HG02943 (cell line): Measurements from ENCODE around the gene UBE2D1.

ENCODE experiments used
- ATAC-seq: cut with Tn5 transposase; IDR thresholded peaks from one replicate; pipeline ENCODE4 v1.9.1; 2021; ENCODE audit warnings: mild to moderate bottlenecking, low read depth, moderate library complexity; ENCODE audit not compliant: unreplicated experiment

UBE2D1 gene

GRCh38 chr10:58336242-58336641 lies 1.4 kb downstream of the UBE2D1 start:
- no peak for ATAC-seq

- no peak for ATAC-seq
These were observed 6.6 kb downstream of the UBE2D1 start for GRCh38 chr10:58341422-58341821.

- ATAC-seq: no peak
These were observed 7.1 kb downstream of the UBE2D1 start for GRCh38 chr10:58341947-58342346.

GRCh38 chr10:58347967-58348366 lies 13.2 kb downstream of the UBE2D1 start:
- ATAC-seq: no peak

- ATAC-seq: no peak
These were observed 13.8 kb downstream of the UBE2D1 start for GRCh38 chr10:58348571-58349033.

GRCh38 chr10:58350023-58350422 lies 15.2 kb downstream of the UBE2D1 start:
- no peak for ATAC-seq

- ATAC-seq: no peak
These were observed 16.0 kb downstream of the UBE2D1 start for GRCh38 chr10:58350619-58351323.

GRCh38 chr10:58351616-58352578 lies 17.1 kb downstream of the UBE2D1 start:
- no peak for ATAC-seq

GRCh38 chr10:58352956-58353610 lies 18.3 kb downstream of the UBE2D1 start:
- ATAC-seq: no peak

GRCh38 chr10:58356756-58357155 lies 21.9 kb downstream of the UBE2D1 start:
- ATAC-seq: no peak

- no peak for ATAC-seq
These were observed 23.6 kb downstream of the UBE2D1 start for GRCh38 chr10:58358314-58358933.

GRCh38 chr10:58358947-58359346 lies 24.1 kb downstream of the UBE2D1 start:
- no peak for ATAC-seq

GRCh38 chr10:58359541-58359940 lies 24.7 kb downstream of the UBE2D1 start:
- no peak for ATAC-seq

- no peak for ATAC-seq
These were observed 25.7 kb downstream of the UBE2D1 start for GRCh38 chr10:58360412-58361004.

GRCh38 chr10:58361353-58361752 lies 26.5 kb downstream of the UBE2D1 start:
- ATAC-seq: no peak

GRCh38 chr10:58362027-58362789 lies 27.4 kb downstream of the UBE2D1 start:
- ATAC-seq: no peak

- ATAC-seq: no peak
These were observed 32.3 kb downstream of the UBE2D1 start for GRCh38 chr10:58367069-58367468.

- ATAC-seq: no peak
These were observed 36.7 kb downstream of the UBE2D1 start for GRCh38 chr10:58371473-58371872.
